Adipocyte (in vitro differentiated cells): ENCODE measurements around the gene KRTAP4-2.
"Not testable (repeated sequence)": the region's sequence is repeated elsewhere in the genome, so short reads cannot be mapped to it uniquely, and the experiment has no call there.

ENCODE experiments used
- DNase-seq: peaks from one replicate; pipeline ENCODE4 v3.0.0-alpha.2; 2015; ENCODE audit warnings: low read depth
- H3K27me3 ChIP-seq: replicated peaks from 2 replicates; pipeline ENCODE4 v1.7.0; 2013; ENCODE audit warnings: mild to moderate bottlenecking, low read length, moderate library complexity; ENCODE audit not compliant: control insufficient read depth, insufficient read depth
- H3K36me3 ChIP-seq: 2 replicates; pipeline ENCODE4 v1.7.0; 2013; ENCODE audit warnings: low read length, mild to moderate bottlenecking, moderate library complexity; ENCODE audit not compliant: control insufficient read depth, insufficient read depth, severe bottlenecking
- H3K4me1 ChIP-seq: 2 replicates; pipeline ENCODE4 v1.7.0; 2013; ENCODE audit warnings: mild to moderate bottlenecking, low read length, moderate library complexity; ENCODE audit not compliant: control insufficient read depth, insufficient read depth
- H3K4me3 ChIP-seq: 2 replicates; pipeline ENCODE4 v1.7.0; 2013; ENCODE audit warnings: mild to moderate bottlenecking, low read length, moderate library complexity
- H3K9ac ChIP-seq: 2 replicates; pipeline ENCODE4 v1.7.0; 2013; ENCODE audit warnings: mild to moderate bottlenecking, low read length, moderate library complexity
- H3K9me3 ChIP-seq: 2 replicates; pipeline ENCODE4 v1.7.0; 2013; ENCODE audit warnings: mild to moderate bottlenecking, low read length, moderate library complexity; ENCODE audit not compliant: control insufficient read depth

The KRTAP4-2 gene

DNA sequence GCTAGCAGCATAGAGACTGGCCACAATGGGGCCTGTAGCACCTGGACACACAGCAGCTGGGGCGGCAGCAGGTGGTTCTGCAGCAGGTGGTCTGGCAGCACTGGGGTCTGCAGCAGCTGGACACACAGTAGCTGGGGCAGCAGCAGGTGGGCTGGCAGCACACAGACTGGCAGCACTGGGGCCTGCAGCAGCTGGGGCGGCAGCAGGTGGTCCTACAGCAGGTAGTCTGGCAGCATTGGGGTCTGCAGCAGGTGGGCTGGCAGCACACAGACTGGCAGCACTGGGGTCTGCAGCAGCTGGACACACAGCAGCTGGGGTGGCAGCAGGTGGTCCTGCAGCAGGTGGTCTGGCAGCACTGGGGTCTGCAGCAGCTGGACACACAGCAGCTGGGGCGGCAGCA, 17.8 kb downstream of the KRTAP4-2 start:
- H3K4me3 ChIP-seq, DNase-seq: not testable (repeated sequence)

DNA sequence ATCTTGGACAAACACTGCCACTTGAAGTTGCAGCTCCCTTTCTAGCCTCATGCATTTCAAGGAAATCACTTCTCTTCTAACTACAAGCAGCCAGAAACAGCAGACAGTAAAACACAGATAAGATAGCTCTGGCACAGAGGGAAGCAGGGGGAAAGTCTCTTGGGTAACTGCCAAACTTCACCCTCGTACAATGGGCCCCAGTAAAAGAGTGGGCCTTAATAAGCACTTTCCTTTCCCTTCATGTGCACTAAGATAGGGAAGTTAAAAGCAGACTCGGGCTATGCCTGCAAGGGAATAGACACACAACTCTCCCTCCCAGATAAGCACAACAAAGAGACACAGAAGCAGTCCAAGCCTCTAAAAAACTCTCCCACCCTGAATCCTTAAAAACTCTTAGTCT, 24.2 kb downstream of the KRTAP4-2 start:
- no peaks in the 10 kb centered on the region for H3K36me3 ChIP-seq
- no peaks in the 10 kb centered on the region for H3K4me1 ChIP-seq
- H3K27me3 ChIP-seq = no peaks in the 10 kb centered on the region
- no peaks in the 10 kb centered on the region for H3K9me3 ChIP-seq
- no peak overlapping the region for H3K9ac ChIP-seq
- no peak for DNase-seq
- no peak overlapping the region for H3K4me3 ChIP-seq

More for the DNA sequence above, 17.8 kb downstream of the KRTAP4-2 start:
- H3K9ac ChIP-seq, H3K9me3 ChIP-seq, H3K36me3 ChIP-seq, H3K27me3 ChIP-seq, H3K4me1 ChIP-seq: not testable (repeated sequence)

DNA sequence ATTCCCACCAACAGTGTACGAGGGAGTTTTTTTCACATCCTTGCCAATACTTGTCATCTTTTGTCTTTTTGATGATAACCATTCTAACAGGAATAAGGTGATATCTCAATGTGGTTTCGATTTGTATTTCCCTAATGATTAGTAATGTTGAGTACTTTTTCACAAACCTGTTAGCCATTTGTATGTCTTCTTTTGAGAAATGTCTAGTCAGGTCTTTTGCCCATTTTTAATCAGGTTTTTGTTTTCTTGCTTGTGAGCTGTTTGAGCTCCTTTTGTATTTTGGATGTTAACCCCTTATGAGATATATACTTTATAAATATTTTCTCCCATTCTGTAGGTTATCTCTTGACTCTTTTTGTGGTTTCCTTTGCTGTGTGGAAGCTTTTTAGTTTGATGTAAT, 26.5 kb downstream of the KRTAP4-2 start:
- Histone ChIP-seq H3K27me3 (no peaks in the 10 kb centered on the region), H3K4me1 (no peaks in the 10 kb centered on the region), H3K9me3 (no peaks in the 10 kb centered on the region), H3K36me3 (no peaks in the 10 kb centered on the region), H3K4me3 (no peak overlapping the region), H3K9ac (no peak overlapping the region)
- DNase-seq = no peak

DNA sequence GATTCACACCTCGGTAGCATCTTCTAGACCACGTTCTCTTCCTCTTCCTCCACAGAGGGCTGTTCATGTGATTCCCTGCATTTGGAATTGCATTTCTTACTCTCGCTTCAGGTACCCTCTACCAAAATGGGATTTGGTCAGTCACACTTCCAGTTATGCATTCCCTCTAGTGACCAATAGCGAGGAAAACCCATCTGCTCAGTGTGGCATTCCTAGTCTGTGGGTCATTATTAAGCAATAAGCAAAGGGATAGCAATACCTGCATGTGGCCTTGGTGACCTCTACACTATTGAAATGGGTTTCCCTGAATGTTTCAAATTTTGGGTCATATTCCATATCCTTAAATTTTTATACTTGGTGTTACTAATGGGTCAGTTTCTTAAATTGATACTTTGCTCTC, 28.0 kb downstream of the KRTAP4-2 start:
- Histone ChIP-seq H3K9ac (no peak overlapping the region), H3K27me3 (no peaks in the 10 kb centered on the region), H3K9me3 (no peaks in the 10 kb centered on the region), H3K4me3 (no peak overlapping the region), H3K36me3 (no peaks in the 10 kb centered on the region), H3K4me1 (no peaks in the 10 kb centered on the region)
- DNase-seq = no peak

DNA sequence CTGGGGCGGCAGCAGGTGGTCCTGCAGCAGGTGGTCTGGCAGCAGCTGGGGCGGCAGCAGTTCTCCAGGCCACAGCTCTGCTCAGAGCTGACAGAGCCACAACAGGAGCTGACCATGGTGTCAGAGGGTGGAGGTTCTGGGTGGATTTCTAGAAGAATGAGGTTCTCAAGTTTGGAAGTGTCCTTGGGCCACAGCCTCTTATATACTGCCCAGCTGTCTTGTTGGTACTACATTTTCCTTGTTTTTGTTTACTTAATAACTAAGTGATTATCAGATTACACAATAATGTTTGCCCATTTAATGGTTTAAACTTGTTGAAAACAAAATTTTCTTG, 28.4 kb downstream of the KRTAP4-2 start, which contains the start of gene KRTAP4-5:
KRTAP4-5 (minus strand) TSS at position 174 of the 334 bp plus-strand sequence; CDS start at position 116, 58 bp downstream.
- no peaks in the 10 kb centered on the region for H3K4me1 ChIP-seq
- H3K36me3 ChIP-seq = no peaks in the 10 kb centered on the region
- no peaks in the 10 kb centered on the region for H3K9me3 ChIP-seq
- no peak for DNase-seq
- H3K27me3 ChIP-seq = no peaks in the 10 kb centered on the region
- H3K9ac ChIP-seq = no peak within 1 kb of the TSS
- H3K4me3 ChIP-seq = no peak within 1 kb of the TSS

DNA sequence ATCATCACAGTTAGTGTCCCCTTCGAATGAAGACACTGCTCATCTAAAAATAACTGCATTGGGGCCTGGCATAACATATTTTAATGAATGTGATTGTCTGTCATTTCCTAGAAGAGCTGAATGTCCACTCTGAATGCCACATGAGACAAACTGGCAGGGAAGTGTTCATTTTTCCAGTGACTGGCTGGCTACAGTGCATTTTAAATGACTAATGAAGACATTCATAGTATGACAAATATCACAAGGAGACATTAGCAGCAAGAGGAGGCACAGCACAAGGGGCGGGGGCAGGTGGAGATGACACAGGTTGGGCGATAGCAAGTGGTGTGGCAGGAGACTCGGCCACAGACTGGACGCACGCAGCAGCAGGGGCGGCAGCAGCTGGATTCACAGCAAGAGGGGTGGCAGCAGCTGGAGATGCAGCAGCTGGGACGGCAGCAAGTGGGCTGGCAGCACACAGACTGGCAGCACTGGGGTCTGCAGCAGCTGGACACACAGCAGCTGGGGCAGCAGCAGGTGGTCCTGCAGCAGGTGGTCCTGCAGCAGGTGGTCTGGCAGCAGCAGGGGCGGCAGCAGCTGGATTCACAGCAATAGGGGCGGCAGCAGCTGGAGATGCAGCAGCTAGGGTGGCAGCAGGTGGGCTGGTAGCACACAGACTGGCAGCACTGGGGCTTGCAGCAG, 28.9 kb downstream of the KRTAP4-2 start:
- not testable (repeated sequence) for H3K9me3 ChIP-seq, H3K4me1 ChIP-seq, H3K27me3 ChIP-seq, H3K9ac ChIP-seq, H3K4me3 ChIP-seq, H3K36me3 ChIP-seq, DNase-seq

DNA sequence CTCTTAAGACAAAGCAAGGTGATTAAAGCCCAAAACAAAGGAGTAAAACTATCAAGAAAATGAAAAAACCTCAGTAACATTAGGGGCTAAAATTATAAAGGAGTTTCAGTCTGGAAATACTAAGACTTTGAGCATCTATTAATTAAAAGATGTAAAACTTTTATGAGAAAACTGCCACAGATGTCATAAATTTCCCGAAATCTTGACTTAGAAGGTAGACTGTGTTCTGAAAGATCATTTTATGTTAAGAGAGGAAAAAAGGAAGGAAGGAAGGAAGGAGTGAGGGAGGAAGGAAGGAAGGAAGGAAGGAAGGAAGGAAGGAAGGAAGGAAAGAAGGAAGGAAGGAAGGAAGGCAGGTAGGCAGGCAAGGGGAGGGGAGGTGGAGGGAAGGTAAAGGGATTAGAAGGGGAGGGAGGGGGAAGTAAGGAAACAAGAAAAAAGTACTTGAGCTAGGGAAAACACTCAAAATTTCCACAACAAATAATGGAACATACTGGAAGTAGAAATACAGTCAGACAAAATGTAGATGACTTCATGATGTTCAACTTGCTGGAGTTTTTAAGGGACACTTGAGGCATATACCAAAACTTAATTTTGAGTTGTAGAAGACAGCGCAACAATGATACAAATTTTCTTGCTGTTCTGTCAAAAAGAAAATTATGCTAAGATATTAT, 30.4 kb downstream of the KRTAP4-2 start:
- no peak overlapping the region for H3K4me3 ChIP-seq
- H3K4me1 ChIP-seq = no peaks in the 10 kb centered on the region
- H3K9ac ChIP-seq = no peak overlapping the region
- H3K27me3 ChIP-seq = no peaks in the 10 kb centered on the region
- H3K36me3 ChIP-seq = no peaks in the 10 kb centered on the region
- DNase-seq = no peak
- H3K9me3 ChIP-seq = peaks cover 11% of the 10 kb centered on the region

DNA sequence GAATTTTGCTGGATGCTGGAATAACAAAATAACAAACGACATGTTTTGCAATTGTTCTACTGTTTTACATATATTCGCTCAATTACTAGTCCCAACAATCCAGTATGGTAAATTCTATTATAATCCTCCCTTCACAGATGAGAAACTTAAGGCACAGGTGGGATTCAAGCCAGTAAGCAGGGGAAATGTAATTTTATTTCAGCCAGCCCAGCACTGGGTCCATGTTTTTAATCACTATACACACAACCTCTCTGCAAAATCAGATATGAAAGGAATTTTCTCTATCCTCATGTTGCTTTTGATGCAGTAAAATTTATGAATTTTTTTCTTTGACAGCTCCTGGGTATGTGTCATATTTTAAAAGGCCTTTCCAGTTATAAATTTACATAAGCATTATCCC, 32.8 kb downstream of the KRTAP4-2 start:
- DNase-seq = no peak
- H3K36me3 ChIP-seq = no peaks in the 10 kb centered on the region
- H3K27me3 ChIP-seq = no peaks in the 10 kb centered on the region
- H3K9me3 ChIP-seq = peaks cover 13% of the 10 kb centered on the region
- H3K9ac ChIP-seq = no peak overlapping the region
- H3K4me1 ChIP-seq = no peaks in the 10 kb centered on the region
- no peak overlapping the region for H3K4me3 ChIP-seq

DNA sequence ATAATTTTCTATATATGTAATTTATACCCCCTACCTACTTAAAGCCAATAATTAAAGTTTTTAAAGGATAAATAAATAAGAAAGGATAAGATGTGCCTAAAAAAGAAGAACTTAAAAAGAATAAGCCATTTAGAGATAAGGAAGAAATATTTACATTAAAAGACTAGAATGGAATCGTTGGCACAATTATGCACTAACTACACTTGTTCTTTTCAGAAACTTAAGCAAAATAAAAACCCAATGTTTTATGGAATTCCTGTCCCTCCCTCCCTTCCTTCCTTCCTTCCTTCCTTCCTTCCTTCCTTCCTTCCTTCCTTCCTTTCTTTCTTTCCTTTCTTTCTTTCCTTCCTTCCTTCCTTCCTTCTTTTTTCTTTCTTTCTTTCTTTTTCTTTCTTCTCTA, 33.2 kb downstream of the KRTAP4-2 start:
- Histone ChIP-seq H3K27me3 (no peaks in the 10 kb centered on the region), H3K9ac (no peak overlapping the region), H3K4me1 (no peaks in the 10 kb centered on the region), H3K9me3 (peaks cover 13% of the 10 kb centered on the region), H3K4me3 (no peak overlapping the region), H3K36me3 (no peaks in the 10 kb centered on the region)
- no peak for DNase-seq

DNA sequence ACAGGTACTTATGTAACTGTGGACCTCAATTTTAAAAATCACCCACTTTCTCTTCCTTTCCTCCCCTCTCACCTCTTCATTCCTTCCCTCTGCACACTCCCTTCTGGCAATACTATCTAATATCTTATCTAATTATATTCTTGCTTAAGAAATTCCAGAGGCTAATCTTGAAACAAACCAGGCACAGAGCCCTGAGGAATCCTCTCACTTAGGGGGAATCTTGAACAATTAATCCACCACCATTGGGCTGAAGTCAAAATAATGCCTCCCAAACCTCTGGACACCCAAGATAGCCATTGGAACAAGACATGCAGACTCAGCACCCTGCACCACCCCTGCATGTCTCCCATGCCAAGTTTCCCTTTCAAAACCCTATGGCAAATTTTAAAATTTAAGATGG, 36.7 kb downstream of the KRTAP4-2 start:
- no peaks in the 10 kb centered on the region for H3K4me1 ChIP-seq
- no peaks in the 10 kb centered on the region for H3K27me3 ChIP-seq
- no peaks in the 10 kb centered on the region for H3K36me3 ChIP-seq
- peaks cover 13% of the 10 kb centered on the region for H3K9me3 ChIP-seq
- DNase-seq = no peak
- H3K4me3 ChIP-seq = no peak overlapping the region
- H3K9ac ChIP-seq = no peak overlapping the region

DNA sequence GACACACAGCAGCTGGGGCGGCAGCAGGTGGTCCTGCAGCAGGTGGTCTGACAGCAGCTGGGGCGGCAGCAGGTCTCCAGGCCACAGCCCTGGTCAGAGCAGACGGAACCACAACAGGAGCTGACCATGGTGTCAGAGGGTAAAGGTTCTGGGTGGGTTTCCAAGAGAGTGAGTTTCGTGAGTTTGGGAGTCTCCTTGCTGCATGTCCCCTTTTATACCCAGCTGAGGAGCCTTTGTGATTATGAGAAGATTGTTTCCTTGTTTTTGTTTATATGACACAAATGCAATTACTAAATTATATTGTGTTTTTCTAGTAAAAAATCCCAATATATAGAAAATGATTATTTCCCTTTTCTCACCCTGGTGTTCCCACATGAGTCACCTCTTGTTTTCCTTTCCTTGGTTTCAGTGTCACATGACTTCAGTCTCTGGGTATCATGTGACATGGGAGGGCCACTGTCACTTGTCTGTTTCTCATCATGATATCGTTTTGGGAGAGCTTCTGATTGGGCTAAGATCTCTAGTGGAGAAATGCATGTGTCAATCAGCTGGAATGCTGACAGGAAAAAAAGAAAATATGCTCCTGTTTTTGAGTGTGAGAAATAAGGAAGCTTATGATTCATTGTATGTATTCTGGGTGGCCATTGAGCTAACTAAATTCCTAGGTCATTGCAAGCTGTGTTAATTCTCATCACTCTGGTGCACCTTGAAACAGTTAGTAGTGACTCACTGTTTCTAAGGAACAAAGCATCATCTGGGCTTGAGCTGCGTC, 37.5 kb downstream of the KRTAP4-2 start, which contains the start of gene KRTAP4-6:
KRTAP4-6 (minus strand) TSS at position 185 of the 772 bp plus-strand sequence; CDS start at position 128, 57 bp downstream.
- Histone ChIP-seq H3K9ac (no peak within 1 kb of the TSS), H3K9me3 (peaks cover 13% of the 10 kb centered on the region), H3K4me3 (no peak within 1 kb of the TSS), H3K4me1 (no peaks in the 10 kb centered on the region), H3K27me3 (no peaks in the 10 kb centered on the region), H3K36me3 (no peaks in the 10 kb centered on the region)
- peak; percentile 41 for DNase-seq
